H9 (cell line): Measurements from ENCODE around the gene RNF212. TPM values are rescaled to one million over a fixed set of nuclear protein-coding genes. Genes with fewer than 3 reads are reported as not detected.
A peak's percentile ranks its signal among the peaks of the same experiment; 100 is the strongest.

Experiments
- DNase-seq: peaks from one replicate; pipeline ENCODE4 v3.0.0-alpha.2; 2017
- H2AFZ ChIP-seq: one replicate; pipeline ENCODE4 v1.6.1; 2013; ENCODE audit warnings: mild to moderate bottlenecking, low read length, control low read depth, moderate library complexity
- H2AK5ac ChIP-seq: 2 replicates; pipeline ENCODE4 v1.6.1; 2013; ENCODE audit warnings: low read length, control low read depth, mixed read lengths; ENCODE audit not compliant: insufficient read length
- H2BK120ac ChIP-seq: one replicate; pipeline ENCODE4 v1.6.1; 2013; ENCODE audit warnings: low read depth, mild to moderate bottlenecking, low read length, control low read depth, inconsistent platforms; ENCODE audit not compliant: poor library complexity, severe bottlenecking
- H2BK12ac ChIP-seq: 2 replicates; pipeline ENCODE4 v1.6.1; 2013; ENCODE audit warnings: low read length, control low read depth, mixed read lengths, low read depth; ENCODE audit not compliant: insufficient read length
- H2BK15ac ChIP-seq: 2 replicates; pipeline ENCODE4 v1.6.1; 2013; ENCODE audit warnings: low read depth, low read length, control low read depth
- H2BK20ac ChIP-seq: one replicate; pipeline ENCODE4 v1.6.1; 2013; ENCODE audit warnings: low read depth, mild to moderate bottlenecking, low read length, control low read depth, inconsistent platforms; ENCODE audit not compliant: poor library complexity, severe bottlenecking
- H2BK5ac ChIP-seq: 2 replicates; pipeline ENCODE4 v1.6.1; 2013; ENCODE audit warnings: low read length, control low read depth, mixed read lengths; ENCODE audit not compliant: insufficient read length
- H3K14ac ChIP-seq: 2 replicates; pipeline ENCODE4 v1.6.1; 2013; ENCODE audit warnings: low read length, control low read depth; ENCODE audit not compliant: insufficient read depth
- H3K18ac ChIP-seq: 2 replicates; pipeline ENCODE4 v1.6.1; 2013; ENCODE audit warnings: low read depth, mild to moderate bottlenecking, mixed read lengths, low read length, control low read depth; ENCODE audit not compliant: insufficient read length
- H3K23ac ChIP-seq: 2 replicates; pipeline ENCODE4 v1.6.1; 2013; ENCODE audit warnings: low read length, control low read depth, mixed read lengths, low read depth; ENCODE audit not compliant: insufficient read length
- H3K23me2 ChIP-seq: 2 replicates; pipeline ENCODE4 v1.6.1; 2013; ENCODE audit warnings: low read depth, mild to moderate bottlenecking, mixed read lengths, low read length, control low read depth; ENCODE audit not compliant: insufficient read length, poor library complexity, severe bottlenecking
- H3K27ac ChIP-seq: 2 replicates; pipeline ENCODE4 v1.5.1; 2013; ENCODE audit warnings: low read length, control low read depth, mixed read lengths, low read depth; ENCODE audit not compliant: insufficient read length
- H3K27me3 ChIP-seq: 2 replicates; pipeline ENCODE4 v1.6.1; 2013; ENCODE audit warnings: low read length, control low read depth, inconsistent platforms; ENCODE audit not compliant: insufficient read depth
- H3K4ac ChIP-seq: 2 replicates; pipeline ENCODE4 v1.6.1; 2013; ENCODE audit warnings: low read depth, mild to moderate bottlenecking, control low read depth, inconsistent platforms, low read length, moderate library complexity
- H3K4me1 ChIP-seq: 2 replicates; pipeline ENCODE4 v1.6.1; 2013; ENCODE audit warnings: low read length, control low read depth, inconsistent platforms; ENCODE audit not compliant: insufficient read depth
- H3K4me2 ChIP-seq: 2 replicates; pipeline ENCODE4 v1.6.1; 2013; ENCODE audit warnings: low read length, control low read depth, mixed read lengths; ENCODE audit not compliant: insufficient read length, insufficient read depth
- H3K56ac ChIP-seq: 2 replicates; pipeline ENCODE4 v1.6.1; 2013; ENCODE audit warnings: low read depth, mild to moderate bottlenecking, mixed read lengths, low read length, control low read depth; ENCODE audit not compliant: insufficient read length
- H3K79me1 ChIP-seq: 2 replicates; pipeline ENCODE4 v1.6.1; 2013; ENCODE audit warnings: low read depth, mild to moderate bottlenecking, moderate library complexity, low read length, control low read depth, inconsistent platforms; ENCODE audit not compliant: insufficient read depth, poor library complexity, severe bottlenecking
- H3K79me2 ChIP-seq: 2 replicates; pipeline ENCODE4 v1.6.1; 2013; ENCODE audit warnings: low read length, control low read depth, inconsistent platforms; ENCODE audit not compliant: insufficient read depth
- H3K9ac ChIP-seq: 2 replicates; pipeline ENCODE4 v1.6.1; 2013; ENCODE audit warnings: low read length, control low read depth, mixed read lengths; ENCODE audit not compliant: insufficient read length; ENCODE audit errors: extremely low read depth
- H3K9me3 ChIP-seq: one replicate; pipeline ENCODE4 v1.6.1; 2013; ENCODE audit warnings: low read depth, low read length, inconsistent platforms; ENCODE audit not compliant: control insufficient read depth
- H3T11ph ChIP-seq: one replicate; pipeline ENCODE4 v1.6.1; 2013; ENCODE audit warnings: mild to moderate bottlenecking, low read length, control low read depth, inconsistent platforms
- H4K20me1 ChIP-seq: one replicate; pipeline ENCODE4 v1.6.1; 2013; ENCODE audit not compliant: control insufficient read depth, insufficient read length, insufficient read depth
- H4K5ac ChIP-seq: 2 replicates; pipeline ENCODE4 v1.6.1; 2013; ENCODE audit warnings: low read depth, mild to moderate bottlenecking, mixed read lengths, low read length, control low read depth; ENCODE audit not compliant: insufficient read length
- H4K8ac ChIP-seq: replicated peaks from 2 replicates; pipeline ENCODE4 v1.6.1; 2013; ENCODE audit warnings: low read length, control low read depth, mixed read lengths, low read depth; ENCODE audit not compliant: insufficient read length
- H4K91ac ChIP-seq: 2 replicates; pipeline ENCODE4 v1.6.1; 2013; ENCODE audit warnings: low read depth, mild to moderate bottlenecking, moderate library complexity, mixed read lengths, low read length, control low read depth; ENCODE audit not compliant: insufficient read length
- H3K27ac Mint-ChIP-seq, 3 experiments: 2 replicates in 2 of 3; 3 replicates in 1 of 3; pipeline ENCODE4 v1.8.0; 2020 to 2021; ENCODE audit warnings: mixed read lengths in 3 of 3, mild to moderate bottlenecking in 1 of 3, moderate library complexity in 1 of 3
- H3K27me3 Mint-ChIP-seq: 2 replicates; pipeline ENCODE4 v1.8.0; 2021; ENCODE audit warnings: low read depth, mild to moderate bottlenecking, moderate library complexity, mixed read lengths
- H3K36me3 Mint-ChIP-seq, 3 experiments: 2 replicates in 2 of 3; 3 replicates in 1 of 3; pipeline ENCODE4 v1.8.0; 2020 to 2021; ENCODE audit warnings: low read depth in 3 of 3, mixed read lengths in 3 of 3; ENCODE audit not compliant: insufficient read depth in 1 of 3
- H3K4me1 Mint-ChIP-seq, 2 experiments: 2 replicates each; pipeline ENCODE4 v1.8.0; 2020; ENCODE audit warnings: mixed read lengths in 2 of 2
- H3K4me3 Mint-ChIP-seq, 2 experiments: 2 replicates in 1 of 2; 3 replicates in 1 of 2; pipeline ENCODE4 v1.8.0; 2020 to 2021; ENCODE audit warnings: mild to moderate bottlenecking in 2 of 2, mixed read lengths in 2 of 2, moderate library complexity in 1 of 2
- H3K9me3 Mint-ChIP-seq, 2 experiments: 2 replicates in 1 of 2; 3 replicates in 1 of 2; pipeline ENCODE4 v1.8.0; 2020; ENCODE audit warnings: mild to moderate bottlenecking in 2 of 2, mixed read lengths in 2 of 2, moderate library complexity in 1 of 2
- CTCF ChIP-seq: fragments of 200-600 bp; sonication (generic); conservative IDR thresholded peaks from 3 replicates; pipeline ENCODE4 v1.8.0; 2021; ENCODE audit warnings: antibody characterized with exemption, mild to moderate bottlenecking
- WGBS: extraction: QIAGEN DNeasy Blood & Tissue Kit; methylation state at CpG from one replicate; pipeline ENCODE4 v1.1.7; 2013; ENCODE audit warnings: missing lambda C conversion rate, low lambda C conversion rate, mixed read lengths; ENCODE audit not compliant: insufficient read length; ENCODE audit errors: extremely low coverage; 5-methylcytosine and 5-hydroxymethylcytosine counted together
- total RNA-seq: library from RNA; stranded (reverse); gene quantifications from 2 replicates; pipeline ENCODE4 v1.2.1, GENCODE V29; 2021

RNF212 gene
- total RNA-seq, 1 experiment from 2014 or later: 3.0 TPM

- H3K79me2 ChIP-seq: no peaks in the 10 kb centered on the region
- no peaks in the 10 kb centered on the region; the same call in 1 of the 2 replicates for H3K27me3 ChIP-seq
- no peak overlapping the region for H3K23ac ChIP-seq
- no peaks in the 10 kb centered on the region for H3K4me1 ChIP-seq
- WGBS: no CpG with 5 or more reads among the region's 8 CpGs
- H3K79me1 ChIP-seq: peaks cover under 1% of the 10 kb centered on the region
- H3K56ac ChIP-seq: no peak overlapping the region
- H2BK20ac ChIP-seq: no peak overlapping the region
- H2BK120ac ChIP-seq: no peak overlapping the region
- no peaks in the 10 kb centered on the region for H3K36me3 Mint-ChIP-seq
- H3K9me3 Mint-ChIP-seq: no peaks in the 10 kb centered on the region; a peak in 1 of 5 replicates
- H3K9ac ChIP-seq: no peak overlapping the region
- no peak overlapping the region for H2AFZ ChIP-seq
- no peak overlapping the region for H2AK5ac ChIP-seq
- no peaks in the 10 kb centered on the region for H3K9me3 ChIP-seq
- no peak overlapping the region for H2BK15ac ChIP-seq
- no peaks in the 10 kb centered on the region for H4K20me1 ChIP-seq
- H3K27ac Mint-ChIP-seq: peak overlapping the region in 1 of 3 experiments; percentile 36; a peak in 1 of 7 replicates
- TF ChIP-seq CTCF: no peak
- H3K4ac ChIP-seq: no peak overlapping the region
- no peak overlapping the region for H2BK5ac ChIP-seq
- no peak overlapping the region for H3T11ph ChIP-seq
- H3K23me2 ChIP-seq: no peaks in the 10 kb centered on the region
- H3K14ac ChIP-seq: no peak overlapping the region
- no peak overlapping the region for H4K8ac ChIP-seq
- no peak overlapping the region for H3K4me2 ChIP-seq
- no peak overlapping the region for H4K91ac ChIP-seq
- no peak overlapping the region for H2BK12ac ChIP-seq
- no peak overlapping the region for H3K4me3 Mint-ChIP-seq
- H3K27me3 Mint-ChIP-seq: peaks cover 11% of the 10 kb centered on the region
- no peak overlapping the region for H3K27ac ChIP-seq
- no peak overlapping the region for H3K18ac ChIP-seq
- DNase-seq: no peak
- H4K5ac ChIP-seq: no peak overlapping the region
- H3K4me1 Mint-ChIP-seq: peaks cover 14 to 20% of the 10 kb centered on the region in 2 experiments
Measured at GRCh38 chr4:1104647-1105046, 8.7 kb downstream of the RNF212 start.
